NCI-H128 (cell line): ENCODE data around the gene WDR74.
"Not testable (repeated sequence)": the region's sequence is repeated elsewhere in the genome, so short reads cannot be mapped to it uniquely, and the experiment has no call there.

ENCODE experiments used
- DNase-seq: peaks from one replicate; lab custom pipeline; 2025; ENCODE audit not compliant: unreplicated experiment; lab: John Stamatoyannopoulos, UW

Gene WDR74

DNA sequence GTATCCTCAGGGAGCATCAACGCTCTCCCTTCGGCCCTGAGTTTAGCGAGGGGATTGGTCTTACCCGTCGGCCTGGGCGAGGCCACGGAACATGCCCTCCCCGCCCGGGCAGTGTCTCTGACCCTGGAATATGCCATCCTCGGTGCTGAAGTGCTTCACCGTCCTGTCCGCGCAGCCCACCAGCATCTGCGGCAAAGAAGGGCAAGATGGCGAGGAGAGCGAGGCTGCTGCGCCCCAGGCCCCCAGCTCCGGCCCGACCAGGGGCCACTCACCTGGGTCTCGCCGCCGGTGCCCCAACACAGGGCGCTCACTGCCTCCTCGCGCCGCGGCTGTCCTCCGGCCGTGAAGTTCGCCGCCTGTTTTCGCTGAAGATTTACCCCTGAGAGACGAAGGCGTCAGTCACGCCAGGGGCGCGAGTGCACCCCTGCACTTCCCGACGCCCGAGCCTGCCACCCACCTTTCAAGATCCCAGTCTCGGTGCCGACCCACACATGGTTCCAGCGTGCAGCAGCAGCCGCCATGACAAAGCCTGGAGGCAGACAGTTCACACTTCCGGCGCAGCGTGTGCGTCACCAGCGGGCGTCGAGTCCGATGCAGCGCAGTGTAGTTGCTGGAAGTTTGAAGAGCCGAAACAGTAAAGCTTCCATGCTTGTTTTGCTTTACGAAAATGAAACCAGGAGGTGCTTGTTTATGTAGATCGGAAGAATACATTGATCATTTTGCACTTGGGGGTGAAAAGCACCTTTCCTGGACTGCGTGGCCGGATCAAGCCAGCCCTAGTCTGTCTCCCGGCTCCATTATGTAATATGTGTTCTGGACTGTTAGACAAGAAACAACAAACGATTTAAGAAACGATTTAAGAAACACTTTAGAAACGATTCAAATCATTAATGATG is at the start of gene WDR74:
TSS of gene WDR74 (minus strand) at position 541 of the 896 bp plus-strand sequence. CDS start at position 521, 20 bp downstream.
- DNase-seq = peak; percentile 83

GRCh38 chr11:62889126-62889483 is 49.7 kb upstream of the WDR74 start:
- no peak for DNase-seq

DNA sequence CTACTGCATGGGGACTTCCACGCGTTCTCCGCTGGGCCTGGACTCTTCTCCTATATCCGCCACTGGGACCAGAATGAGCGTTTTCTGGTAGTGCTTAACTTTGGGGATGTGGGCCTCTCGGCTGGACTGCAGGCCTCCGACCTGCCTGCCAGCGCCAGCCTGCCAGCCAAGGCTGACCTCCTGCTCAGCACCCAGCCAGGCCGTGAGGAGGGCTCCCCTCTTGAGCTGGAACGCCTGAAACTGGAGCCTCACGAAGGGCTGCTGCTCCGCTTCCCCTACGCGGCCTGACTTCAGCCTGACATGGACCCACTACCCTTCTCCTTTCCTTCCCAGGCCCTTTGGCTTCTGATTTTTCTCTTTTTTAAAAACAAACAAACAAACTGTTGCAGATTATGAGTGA is 49.0 kb upstream of the WDR74 start:
- no peak for DNase-seq

- DNase-seq = no peak
These were observed 45.9 kb upstream of the WDR74 start for GRCh38 chr11:62885137-62885750.

- no peak for DNase-seq
These were observed 44.3 kb upstream of the WDR74 start for GRCh38 chr11:62883673-62884072.

- no peak for DNase-seq
These were observed 43.6 kb upstream of the WDR74 start for GRCh38 chr11:62882788-62883501.

DNA sequence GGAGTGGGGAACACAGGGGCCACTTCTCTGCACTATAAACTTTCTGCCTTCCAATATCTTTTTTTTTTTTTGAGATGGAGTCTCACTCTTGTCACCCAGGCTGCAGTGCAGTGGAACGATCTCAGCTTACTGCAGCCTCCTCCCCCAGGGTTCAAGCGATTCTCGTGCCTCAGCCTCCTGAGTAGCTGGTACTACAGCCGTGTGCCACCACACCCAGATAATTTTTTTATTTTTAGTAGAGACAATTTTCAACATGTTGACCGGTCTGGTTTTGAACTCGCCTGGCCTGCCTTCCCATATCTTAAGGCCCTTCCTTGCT is 43.0 kb upstream of the WDR74 start:
- no peak for DNase-seq

DNA sequence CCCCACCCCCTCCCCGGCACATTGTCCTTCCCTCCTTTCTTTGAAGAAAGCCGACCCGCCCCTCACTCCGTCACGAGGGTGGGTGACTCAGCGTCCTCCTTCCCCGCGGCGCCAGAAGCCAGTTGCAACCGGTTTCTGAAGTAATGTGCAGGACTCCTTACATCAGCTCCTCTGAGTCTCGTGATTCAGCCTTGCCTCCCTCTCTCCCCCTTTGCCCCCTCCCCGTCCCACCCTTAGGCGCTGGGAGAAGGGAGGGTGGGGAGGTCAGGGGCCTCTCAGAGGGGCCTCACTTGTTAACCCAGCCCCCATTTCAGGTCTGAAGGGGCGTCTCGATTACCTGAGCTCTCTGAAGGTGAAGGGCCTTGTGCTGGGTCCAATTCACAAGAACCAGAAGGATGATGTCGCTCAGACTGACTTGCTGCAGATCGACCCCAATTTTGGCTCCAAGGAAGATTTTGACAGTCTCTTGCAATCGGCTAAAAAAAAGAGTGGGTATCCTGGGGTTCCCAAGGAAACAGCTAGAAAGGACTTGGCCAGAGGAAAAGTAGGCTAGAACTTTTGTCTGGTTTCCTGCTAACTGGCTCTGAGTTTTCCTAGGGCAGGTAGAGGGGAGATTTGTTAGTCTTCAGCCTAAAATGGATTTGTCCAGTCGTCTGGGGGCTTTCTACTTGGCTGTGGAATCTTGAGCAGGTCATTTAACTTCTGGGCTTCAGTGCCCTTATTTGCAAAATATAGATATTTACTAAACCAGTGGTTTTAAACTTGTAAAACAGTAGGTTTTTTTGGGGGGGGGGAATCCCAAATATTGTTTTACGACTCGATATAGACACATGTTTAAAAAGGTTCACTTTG is 42.4 kb upstream of the WDR74 start:
- DNase-seq = peak; percentile 60

DNA sequence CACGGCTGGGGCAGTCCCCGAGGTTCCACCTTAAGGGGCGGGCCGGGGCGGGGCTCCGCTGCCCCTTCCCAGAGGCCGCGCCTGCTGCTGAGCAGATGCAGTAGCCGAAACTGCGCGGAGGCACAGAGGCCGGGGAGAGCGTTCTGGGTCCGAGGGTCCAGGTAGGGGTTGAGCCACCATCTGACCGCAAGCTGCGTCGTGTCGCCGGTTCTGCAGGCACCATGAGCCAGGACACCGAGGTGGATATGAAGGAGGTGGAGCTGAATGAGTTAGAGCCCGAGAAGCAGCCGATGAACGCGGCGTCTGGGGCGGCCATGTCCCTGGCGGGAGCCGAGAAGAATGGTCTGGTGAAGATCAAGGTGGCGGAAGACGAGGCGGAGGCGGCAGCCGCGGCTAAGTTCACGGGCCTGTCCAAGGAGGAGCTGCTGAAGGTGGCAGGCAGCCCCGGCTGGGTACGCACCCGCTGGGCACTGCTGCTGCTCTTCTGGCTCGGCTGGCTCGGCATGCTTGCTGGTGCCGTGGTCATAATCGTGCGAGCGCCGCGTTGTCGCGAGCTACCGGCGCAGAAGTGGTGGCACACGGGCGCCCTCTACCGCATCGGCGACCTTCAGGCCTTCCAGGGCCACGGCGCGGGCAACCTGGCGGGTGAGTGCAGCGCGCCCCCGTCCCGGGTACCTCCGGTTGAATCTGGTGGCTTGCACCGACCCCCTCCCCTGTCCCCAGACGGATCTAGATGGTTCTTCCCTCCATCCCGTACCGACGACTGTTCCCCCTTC is 41.6 kb upstream of the WDR74 start, which contains the start of gene SLC3A2:
TSS of gene SLC3A2 (plus strand) at position 94 of the 776 bp plus-strand sequence. CDS start at position 222, 128 bp downstream.
- DNase-seq = peak; percentile 60

GRCh38 chr11:62880231-62880802 is 40.9 kb upstream of the WDR74 start:
- no peak for DNase-seq

GRCh38 chr11:62879235-62879978 is 40.0 kb upstream of the WDR74 start:
- DNase-seq = no peak

- DNase-seq = no peak
These were observed 37.3 kb upstream of the WDR74 start for GRCh38 chr11:62876712-62877111.

- DNase-seq = no peak
These were observed 36.5 kb upstream of the WDR74 start for GRCh38 chr11:62875698-62876478.

DNA sequence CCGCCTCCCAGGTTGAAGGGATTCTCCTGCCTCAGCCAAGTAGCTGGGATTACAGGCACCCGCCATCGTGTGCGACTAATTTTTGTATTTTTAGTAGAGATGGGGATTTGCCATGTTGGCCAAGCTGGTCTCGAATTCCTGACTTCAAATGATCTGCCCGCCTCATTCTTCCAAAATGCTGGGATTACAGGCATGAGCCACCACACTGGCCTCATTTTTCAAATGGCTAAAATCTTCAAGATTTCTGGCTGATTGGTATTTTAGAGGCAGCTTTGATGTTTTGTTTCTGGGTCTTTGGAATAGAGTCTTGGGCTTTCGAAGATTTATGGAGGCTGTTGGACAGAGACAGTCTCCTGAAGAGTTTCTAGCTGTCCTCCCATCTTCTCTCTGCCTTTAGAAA is 35.5 kb upstream of the WDR74 start:
- DNase-seq = no peak

- DNase-seq = no peak
These were observed 26.2 kb upstream of the WDR74 start for GRCh38 chr11:62865635-62866034.

DNA sequence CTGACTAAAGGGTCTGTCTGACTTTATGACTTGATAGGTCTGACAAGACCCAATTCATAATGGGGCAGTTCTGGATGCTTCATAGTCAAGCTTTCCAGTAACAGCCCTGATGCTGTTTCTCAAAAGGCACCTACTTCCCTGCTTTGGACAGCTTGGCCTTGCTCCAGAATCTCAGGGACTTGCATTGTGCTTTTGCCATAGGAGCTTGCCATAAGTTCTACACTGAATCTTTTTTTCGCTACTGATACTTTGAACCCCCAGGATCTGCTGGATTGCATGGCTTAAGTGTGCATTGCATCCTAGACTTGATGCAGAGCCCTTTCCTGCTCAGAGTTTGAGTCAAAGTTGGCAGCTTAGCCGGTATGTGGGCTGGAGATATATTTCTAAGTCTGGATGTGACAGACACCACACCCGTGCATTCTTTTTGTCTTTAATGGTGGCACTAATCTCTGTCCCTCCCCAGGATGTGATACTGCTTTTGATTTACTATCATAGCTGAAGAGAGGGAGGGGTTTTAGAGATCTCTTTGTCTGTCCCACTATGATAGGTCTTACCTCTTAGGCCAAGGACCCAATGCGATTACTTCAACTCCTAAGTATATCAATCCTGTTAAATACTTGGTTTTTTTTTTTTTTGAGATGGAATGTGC is 24.4 kb upstream of the WDR74 start:
- DNase-seq = no peak

- DNase-seq = not testable (repeated sequence)
These were observed 22.3 kb upstream of the WDR74 start for GRCh38 chr11:62861564-62862192.
